Medulla oblongata (tissue), 1 donor: ENCODE data around the gene CLRN3.

Experiments used
- DNase-seq: peaks from one replicate; pipeline ENCODE4 v3.0.0-alpha.2; 2015; ENCODE audit errors: extremely low spot score

The CLRN3 gene

DNA sequence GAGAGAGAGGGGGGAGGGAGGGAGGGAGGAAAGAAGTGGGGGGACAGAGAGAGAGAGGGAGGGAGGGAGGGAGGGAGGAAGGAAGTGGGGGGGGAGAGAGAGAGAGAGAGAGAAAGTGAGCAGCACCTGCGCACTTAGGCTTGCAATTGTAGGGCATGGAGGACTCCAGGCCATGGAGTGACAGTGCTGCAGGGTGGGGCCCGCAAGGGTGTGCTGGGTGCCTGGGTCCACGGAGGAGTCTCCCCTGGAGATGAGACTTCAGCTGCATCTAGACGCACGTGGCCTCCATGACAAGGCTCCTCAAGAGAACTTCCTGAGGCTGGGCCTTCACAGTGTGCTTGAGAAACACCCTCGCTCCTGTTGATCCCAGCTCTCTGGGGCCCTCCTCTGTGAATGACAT lies 44.5 kb downstream of the CLRN3 start:
- DNase-seq: no peak

DNA sequence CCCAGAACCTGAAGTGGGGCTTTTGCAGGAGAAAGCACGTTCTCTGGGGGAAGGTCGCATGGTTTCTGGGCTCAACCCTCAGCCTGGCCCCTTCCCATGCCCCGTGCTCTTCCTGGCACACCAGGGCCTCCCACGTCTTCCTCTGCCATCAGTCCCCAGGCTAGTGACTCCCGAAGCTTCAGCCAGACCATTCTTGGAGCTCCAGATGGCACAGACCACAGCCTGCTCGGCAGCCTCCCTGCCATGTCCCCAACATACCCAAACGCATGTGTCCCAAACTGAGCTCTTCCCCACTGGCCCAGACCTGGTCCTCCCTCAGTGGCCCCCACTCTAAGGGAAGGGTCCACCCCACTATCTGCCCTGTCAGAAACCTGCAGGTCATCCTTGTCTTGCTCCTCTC lies 47.0 kb downstream of the CLRN3 start:
- DNase-seq: no peak

DNA sequence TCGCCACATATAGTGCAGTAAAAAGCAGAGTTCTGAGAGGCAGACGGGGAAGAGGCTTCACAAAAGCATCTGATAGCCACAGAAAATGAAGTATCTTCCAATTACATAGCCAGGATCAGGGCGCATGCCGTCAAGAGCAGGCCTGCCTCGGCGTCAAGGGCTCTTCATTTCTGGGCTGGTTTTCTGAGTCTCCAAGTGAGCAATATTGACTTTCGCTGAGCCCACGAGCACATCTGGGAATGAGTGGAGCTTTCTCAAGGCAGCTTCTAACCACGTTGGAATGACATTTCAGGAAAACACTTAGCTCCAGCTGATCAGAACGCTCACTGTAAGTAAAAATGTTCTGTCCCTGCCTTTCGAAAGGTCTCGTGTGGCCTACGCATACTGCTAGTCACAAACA lies 51.9 kb downstream of the CLRN3 start:
- no peak for DNase-seq

DNA sequence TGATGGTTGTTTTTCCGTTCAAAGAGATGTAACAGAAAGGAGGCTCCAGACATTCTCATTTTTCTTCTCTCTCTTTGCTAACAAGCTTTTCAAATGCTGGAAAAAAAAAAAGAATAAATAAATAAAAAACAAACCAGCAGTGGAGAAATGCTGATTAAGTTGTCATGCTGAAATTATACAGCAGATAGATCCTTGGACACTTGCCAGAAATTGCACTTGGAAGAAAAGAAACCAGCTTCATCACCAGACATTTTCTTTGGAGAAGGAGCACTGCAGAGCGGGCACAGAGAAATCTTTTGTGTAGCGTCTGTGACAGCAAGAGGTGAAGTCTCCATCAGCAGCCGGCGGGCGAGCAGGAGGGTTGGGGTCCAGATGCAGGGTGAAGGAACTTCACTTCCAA lies 55.8 kb downstream of the CLRN3 start:
- no peak for DNase-seq

DNA sequence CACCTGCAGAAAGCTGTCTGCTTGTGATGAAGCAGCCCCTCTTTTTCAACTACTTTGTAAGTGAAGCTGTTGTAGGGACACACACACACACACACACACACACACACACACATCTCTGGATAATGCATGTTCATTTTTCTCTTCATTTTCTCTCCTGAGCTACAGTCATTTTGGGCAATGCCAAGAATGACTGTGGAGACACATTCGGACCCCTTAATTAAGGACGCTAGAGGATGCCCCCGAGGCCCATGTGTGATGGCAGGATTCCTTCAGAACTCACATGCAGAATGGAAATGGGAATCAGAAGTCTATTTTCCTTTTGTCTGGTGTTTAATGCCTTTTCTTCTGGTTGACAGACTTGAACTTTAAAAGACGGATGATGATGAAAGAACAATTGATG lies 56.6 kb downstream of the CLRN3 start:
- no peak for DNase-seq

DNA sequence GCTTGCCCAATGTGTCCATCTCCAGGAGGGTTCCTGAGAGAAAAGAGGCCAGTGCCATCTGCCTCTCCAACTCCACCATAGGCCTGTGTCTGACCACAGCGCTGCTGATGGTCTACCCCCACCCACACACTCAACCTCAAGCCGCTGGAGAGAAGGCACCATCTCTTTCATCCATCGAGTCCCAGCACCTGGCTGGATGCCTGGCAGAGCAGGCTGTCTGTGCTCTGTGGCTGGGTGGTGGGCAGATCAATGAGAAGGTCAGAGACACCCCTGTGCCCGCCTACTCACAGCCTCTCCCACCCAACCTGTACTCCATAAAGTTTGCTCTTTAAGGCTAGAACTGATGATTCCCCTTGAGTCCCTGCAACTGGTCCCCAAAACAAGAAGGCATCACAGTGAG lies 58.0 kb downstream of the CLRN3 start:
- DNase-seq: no peak

DNA sequence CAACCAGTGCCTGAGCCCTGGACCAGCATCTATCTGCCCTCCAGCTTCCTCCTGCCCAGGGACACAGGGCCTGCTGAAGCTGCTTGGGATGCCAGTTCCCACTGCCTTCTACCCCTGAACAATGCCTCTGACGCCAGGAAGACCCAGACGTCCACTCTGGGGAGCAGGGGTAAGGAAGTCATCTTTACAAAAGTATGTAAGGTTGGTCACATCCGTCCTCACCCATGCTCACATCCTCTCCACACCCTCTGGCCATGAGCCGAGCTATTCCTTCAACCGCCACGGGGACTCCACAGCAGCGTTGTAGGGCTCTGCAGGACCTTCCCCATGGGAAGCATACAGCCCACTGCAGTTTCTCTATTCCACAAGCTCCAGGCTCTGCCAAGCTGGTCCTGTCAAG lies 58.5 kb downstream of the CLRN3 start:
- no peak for DNase-seq

DNA sequence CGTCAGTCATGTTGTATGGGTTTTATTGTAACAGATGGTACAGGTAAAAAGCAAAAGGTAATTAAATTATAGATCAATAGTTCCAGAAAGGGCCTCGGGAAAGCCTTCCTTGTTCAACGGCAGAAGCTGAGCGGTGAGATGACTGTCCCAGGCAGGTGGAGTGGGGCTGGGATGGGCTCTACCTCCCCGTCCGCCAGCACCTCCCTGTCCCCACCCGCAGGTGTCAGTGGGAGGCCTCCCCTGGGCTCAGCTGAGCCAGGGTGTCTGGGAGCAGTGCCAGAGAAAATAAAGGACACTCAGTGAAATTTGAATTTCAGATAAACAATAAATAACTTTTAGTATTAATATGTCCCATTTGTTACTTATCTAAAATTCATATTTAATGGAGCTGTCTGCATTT lies 58.9 kb downstream of the CLRN3 start:
- no peak for DNase-seq

DNA sequence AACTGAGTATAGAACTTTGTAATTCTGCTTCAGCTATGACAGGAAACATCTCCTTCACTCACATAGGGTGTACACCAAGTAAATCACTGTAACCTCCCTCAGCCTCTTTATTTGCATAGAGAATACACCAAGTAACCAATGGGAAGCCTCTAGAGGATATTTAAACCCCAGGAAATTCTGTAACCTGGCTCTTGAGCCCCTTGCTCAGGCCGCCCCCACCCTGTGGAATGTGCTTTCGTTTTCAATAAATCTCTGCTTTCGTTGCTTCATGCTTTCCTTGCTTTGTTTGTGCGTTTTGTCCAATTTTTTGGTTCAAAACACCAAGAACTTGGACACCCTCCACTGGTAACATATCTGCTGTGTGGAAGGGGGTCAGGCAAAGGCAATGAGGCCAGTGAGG lies 60.2 kb downstream of the CLRN3 start:
- no peak for DNase-seq

DNA sequence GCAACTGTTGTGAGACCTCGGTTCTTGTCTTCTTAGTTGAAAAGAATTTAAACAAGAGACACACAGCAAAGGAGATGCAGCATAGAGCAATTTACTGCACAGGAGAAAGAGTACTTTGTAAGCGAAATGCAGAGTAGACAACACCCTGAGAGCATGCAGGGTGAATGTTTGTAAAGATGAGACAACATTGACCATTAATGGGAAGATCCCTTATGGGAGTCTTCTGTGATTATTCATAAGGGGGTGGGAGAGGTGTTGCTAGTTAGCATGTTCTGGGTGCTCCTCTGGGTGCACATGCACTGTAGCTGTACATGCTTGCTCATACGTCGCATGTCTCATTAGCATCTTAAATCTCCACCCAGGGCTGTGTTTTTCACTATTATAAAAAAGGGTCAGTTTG lies 62.3 kb downstream of the CLRN3 start:
- no peak for DNase-seq
